ENCODE measurements around the gene PLA2G4B.

The PLA2G4B gene

DNA sequence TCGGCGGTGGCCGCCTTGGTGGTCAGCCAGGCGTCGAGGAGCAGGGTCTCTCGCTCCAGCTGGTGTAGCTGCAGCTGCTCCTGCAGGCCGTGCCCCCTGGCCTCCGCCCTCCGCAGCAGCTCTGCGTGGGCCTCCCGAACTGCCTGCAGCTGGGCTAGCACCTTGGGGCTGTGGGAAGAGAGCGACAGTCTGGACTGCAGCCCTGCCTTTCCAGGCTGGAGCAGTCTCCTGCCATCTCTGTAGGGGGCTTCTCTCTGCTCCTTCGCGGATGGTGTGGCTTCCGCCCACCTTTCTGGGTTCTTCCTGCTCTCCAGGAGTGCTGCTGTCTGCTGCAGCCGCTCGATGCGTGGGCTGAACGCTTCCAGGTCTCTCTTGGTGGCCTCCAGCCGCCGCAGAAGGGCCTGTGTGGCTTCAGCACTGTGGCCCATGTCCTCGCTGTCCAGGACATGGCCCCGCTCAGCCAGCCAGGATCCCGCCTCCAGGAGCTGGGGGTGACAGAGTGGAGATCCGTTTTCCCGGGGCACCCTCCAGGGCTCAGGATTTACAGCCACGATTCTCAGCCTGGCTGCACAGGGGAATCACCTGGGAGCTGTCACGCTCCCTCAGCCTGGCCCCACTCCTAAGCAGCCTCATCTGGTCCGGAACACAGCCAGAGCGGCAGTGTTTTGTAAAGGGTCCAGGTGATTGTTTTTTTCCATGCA lies 16.8 kb downstream of the PLA2G4B start:
- TF ChIP-seq, protein P1, sequence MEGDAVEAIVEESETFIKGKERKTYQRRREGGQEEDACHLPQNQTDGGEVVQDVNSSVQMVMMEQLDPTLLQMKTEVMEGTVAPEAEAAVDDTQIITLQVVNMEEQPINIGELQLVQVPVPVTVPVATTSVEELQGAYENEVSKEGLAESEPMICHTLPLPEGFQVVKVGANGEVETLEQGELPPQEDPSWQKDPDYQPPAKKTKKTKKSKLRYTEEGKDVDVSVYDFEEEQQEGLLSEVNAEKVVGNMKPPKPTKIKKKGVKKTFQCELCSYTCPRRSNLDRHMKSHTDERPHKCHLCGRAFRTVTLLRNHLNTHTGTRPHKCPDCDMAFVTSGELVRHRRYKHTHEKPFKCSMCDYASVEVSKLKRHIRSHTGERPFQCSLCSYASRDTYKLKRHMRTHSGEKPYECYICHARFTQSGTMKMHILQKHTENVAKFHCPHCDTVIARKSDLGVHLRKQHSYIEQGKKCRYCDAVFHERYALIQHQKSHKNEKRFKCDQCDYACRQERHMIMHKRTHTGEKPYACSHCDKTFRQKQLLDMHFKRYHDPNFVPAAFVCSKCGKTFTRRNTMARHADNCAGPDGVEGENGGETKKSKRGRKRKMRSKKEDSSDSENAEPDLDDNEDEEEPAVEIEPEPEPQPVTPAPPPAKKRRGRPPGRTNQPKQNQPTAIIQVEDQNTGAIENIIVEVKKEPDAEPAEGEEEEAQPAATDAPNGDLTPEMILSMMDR (IDR thresholded peaks at IDR 0.05; ENCODE audit: borderline replicate concordance, insufficient read depth, low read depth, low read length): no peak
- H3K4me3 ChIP-seq (ENCODE audit: low read depth, low read length): no peak overlapping the region

DNA sequence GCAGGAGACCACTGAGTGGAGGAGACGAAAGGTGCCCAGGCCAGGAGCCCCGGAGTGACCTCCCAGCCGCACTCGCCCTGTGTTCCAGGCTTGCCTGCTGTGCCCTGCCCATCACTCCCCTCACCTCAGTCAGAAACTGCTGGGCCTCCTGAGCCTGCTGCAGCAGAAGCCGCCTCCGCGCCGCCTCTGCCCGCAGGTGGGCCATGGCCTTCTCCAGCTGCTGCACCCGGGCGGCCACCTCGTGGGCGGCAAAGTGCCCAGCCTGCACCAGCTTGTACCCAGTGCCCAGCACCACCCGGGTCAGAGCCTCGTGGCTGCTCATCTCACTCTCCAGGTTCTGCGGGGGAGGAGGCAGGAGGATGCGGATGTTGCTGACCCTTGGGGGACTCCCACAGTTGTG lies 17.6 kb downstream of the PLA2G4B start:
- no peak overlapping the region for H3K4me3 ChIP-seq (ENCODE audit: low read depth, low read length)
- TF ChIP-seq, protein P1 (IDR thresholded peaks at IDR 0.05; ENCODE audit: borderline replicate concordance, insufficient read depth, low read depth, low read length): no peak

DNA sequence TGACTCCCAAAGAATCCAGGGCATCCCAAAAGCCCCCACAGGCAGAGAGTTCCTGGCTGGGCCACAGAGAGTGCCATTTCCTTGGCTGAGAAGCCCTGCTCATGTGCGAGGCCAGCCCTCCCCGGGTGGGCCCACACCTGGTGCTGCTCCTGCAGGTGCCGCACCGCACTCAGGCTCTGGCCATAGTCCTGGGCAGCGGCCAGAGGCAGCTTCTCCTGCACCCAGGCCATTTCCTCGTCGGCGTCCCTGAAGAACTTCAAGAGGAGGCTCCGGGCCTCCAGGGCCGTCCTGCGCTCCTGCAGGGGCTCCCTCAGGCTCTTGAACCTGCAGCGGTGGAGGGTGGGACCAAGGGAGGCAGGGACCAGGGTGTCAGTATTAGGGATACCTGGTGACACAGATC lies 18.1 kb downstream of the PLA2G4B start:
- no peak overlapping the region for H3K4me3 ChIP-seq (ENCODE audit: low read depth, low read length)
- TF ChIP-seq, protein P1 (IDR thresholded peaks at IDR 0.05; ENCODE audit: borderline replicate concordance, insufficient read depth, low read depth, low read length): no peak

DNA sequence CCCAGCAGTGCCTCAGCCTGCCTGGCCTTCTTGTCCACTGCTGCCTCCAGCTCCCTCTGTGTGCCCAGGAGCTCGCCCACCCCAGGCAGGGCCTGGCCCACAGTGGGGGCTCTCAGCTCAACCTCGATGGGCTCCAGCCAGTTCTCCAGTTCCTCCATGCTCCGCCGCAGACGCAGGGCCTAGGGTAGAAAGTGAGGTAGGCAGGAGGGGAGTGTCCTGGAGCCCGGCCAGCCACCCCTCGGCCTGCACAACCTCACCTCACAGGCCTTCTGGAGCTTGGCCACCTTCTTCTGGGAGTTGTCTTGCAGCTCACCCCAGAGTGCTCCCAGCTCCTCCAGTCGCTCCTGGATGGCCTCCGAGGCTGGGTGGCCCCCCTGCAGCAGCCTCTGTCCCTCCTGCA lies 18.7 kb downstream of the PLA2G4B start:
- TF ChIP-seq, protein P1 (IDR thresholded peaks at IDR 0.05; ENCODE audit: borderline replicate concordance, insufficient read depth, low read depth, low read length): no peak
- H3K4me3 ChIP-seq (ENCODE audit: low read depth, low read length): no peak overlapping the region

DNA sequence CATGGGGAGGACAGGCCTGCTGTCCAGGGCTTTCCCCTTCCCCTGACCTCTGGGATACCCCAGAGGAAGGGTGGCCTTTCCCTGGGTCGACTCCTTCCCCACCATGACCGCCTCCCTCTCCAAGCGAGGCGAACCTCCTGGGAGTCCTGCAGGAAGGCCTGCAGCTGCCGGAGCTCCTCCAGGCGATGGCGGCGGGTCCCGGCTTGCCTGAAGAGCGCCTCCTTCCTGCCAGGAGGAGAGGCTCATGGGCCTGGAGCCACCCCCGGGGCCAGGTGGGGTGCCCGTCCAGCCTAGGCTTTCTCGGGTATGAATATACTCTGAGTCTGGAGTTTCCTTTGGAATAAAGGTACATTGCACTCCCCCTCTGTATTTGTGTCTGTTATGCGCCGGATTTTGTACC lies 20.1 kb downstream of the PLA2G4B start:
- H3K4me3 ChIP-seq (ENCODE audit: low read depth, low read length): no peak overlapping the region
- TF ChIP-seq, protein P1 (IDR thresholded peaks at IDR 0.05; ENCODE audit: borderline replicate concordance, insufficient read depth, low read depth, low read length): no peak

DNA sequence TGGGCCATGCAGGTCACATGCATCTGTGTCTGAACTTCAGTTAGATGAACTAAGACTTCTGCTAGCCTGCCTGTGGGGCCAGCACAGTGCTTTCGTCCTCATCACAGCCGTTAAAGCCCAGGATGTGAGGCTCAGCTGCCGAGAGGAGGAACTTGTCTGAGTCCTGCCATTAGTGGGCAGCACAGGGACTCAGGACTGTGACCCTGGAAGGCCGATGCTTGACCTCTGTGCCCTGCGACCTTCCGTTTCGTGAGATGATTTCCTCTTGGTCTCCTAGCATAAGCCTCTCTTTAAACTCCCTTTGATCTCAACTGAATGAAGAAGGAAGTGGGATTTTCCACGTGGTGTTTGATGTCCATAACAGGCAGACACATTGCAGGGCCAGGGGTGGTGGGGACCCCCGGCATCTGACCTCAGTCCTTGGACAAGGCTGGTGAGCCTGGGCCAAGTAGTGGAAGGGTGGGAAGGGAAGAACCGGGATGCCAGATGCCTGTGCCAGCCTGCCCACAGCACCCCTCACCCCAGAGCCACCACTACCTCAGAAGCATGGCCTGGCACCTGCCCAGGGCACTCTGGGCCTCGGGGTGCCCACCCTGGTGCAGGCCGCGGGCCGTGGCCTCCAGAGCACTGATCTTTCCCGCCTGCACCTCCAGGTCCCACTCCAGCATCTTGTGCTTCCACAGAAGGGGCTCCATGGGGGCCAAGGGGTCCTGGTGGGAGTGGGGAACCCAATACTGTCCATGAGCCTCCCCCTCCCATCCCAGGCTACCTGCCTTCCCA lies 21.6 kb downstream of the PLA2G4B start:
- TF ChIP-seq, protein P1 (IDR thresholded peaks at IDR 0.05; ENCODE audit: borderline replicate concordance, insufficient read depth, low read depth, low read length): no peak; the same call in 1 of the 2 replicates
- H3K4me3 ChIP-seq (ENCODE audit: low read depth, low read length): no peak overlapping the region
